Heart right ventricle (tissue), 16 donors: Measurements from ENCODE around the gene PEX19. TPM values are rescaled to one million over a fixed set of nuclear protein-coding genes. Genes with fewer than 3 reads are reported as not detected.

Source experiments
- ATAC-seq, 8 donors: fragments of 200-7000 bp; cut with Tn5 transposase; one replicate each; pipeline ENCODE4 v1.9.1; 2020; ENCODE audit warnings: mild to moderate bottlenecking in 8 of 8, moderate library complexity in 8 of 8, moderate number of reproducible peaks in 1 of 8
- DNase-seq, 2 donors: peaks; one replicate each; pipeline ENCODE4 v3.0.0-alpha.2; 2020
- H3K27ac ChIP-seq, 10 donors: fragments of 200-600 bp; sonication (generic) in 2 of 10; one replicate each; pipeline versions ENCODE4 v1.5.0 to v1.8.0; 2020 to 2022; ENCODE audit warnings: mild to moderate bottlenecking in 3 of 10
- H3K27me3 ChIP-seq, 7 donors: fragments of 200-600 bp; one replicate each; pipeline ENCODE4 v1.8.0; 2021 to 2022; ENCODE audit warnings: mild to moderate bottlenecking in 2 of 7
- H3K36me3 ChIP-seq, 9 donors: fragments of 200-600 bp; sonication (generic) in 1 of 9; one replicate each; pipeline versions ENCODE4 v1.5.0 to v1.8.0; 2020 to 2022; ENCODE audit warnings: mild to moderate bottlenecking in 2 of 9
- H3K4me1 ChIP-seq, 9 donors: fragments of 200-600 bp; sonication (generic) in 1 of 9; one replicate each; pipeline versions ENCODE4 v1.5.0 to v1.8.0; 2020 to 2022; ENCODE audit warnings: mild to moderate bottlenecking in 4 of 9
- H3K4me3 ChIP-seq, 10 donors: fragments of 200-600 bp; sonication (generic) in 2 of 10; one replicate each; pipeline versions ENCODE4 v1.5.0 to v1.8.0; 2020 to 2022; ENCODE audit warnings: mild to moderate bottlenecking in 7 of 10, moderate library complexity in 2 of 10
- H3K9me3 ChIP-seq, 11 donors: fragments of 200-600 bp in 10 of 11; sonication (generic) in 2 of 11; one replicate each; pipeline versions ENCODE4 v1.5.0 to v1.8.0; 2013 to 2022; ENCODE audit warnings: mild to moderate bottlenecking in 2 of 11, control low read depth in 1 of 11, moderate library complexity in 1 of 11
- WGBS, 2 donors: extraction: QIAGEN DNeasy Blood & Tissue Kit; methylation state at CpG; one replicate each; pipeline ENCODE4 v1.1.7; 2013; ENCODE audit warnings: inconsistent platforms in 1 of 2; 5-methylcytosine and 5-hydroxymethylcytosine counted together
- intact Hi-C, 10 donors: fragments of 100-400 bp; cut with DNase I; formaldehyde crosslinking; loops; one replicate each; pipeline versions ENCODE4 v1.11.1 to v1.14.2; 2022
- polyA plus RNA-seq, 2 donors: library from polyadenylated mRNA; stranded (reverse); fragments of 200-250 nt; gene quantifications; one replicate each; pipeline ENCODE4 v1.2.3, GENCODE V29; 2013
- total RNA-seq, 10 donors: library from RNA; stranded (reverse); fragmentation: NEBNext Ultra II Directional in 3 of 10; extraction: Animal tissue kit (Norgen Biotek cat#: 25700) in 3 of 10; gene quantifications; one replicate each; pipeline versions ENCODE4 v1.2.1 to v1.2.4, GENCODE V29; 2021 to 2023
- TF ChIP-seq, protein P1 (sequence below), 9 donors: fragments of 200-600 bp; sonication (generic) in 2 of 9; IDR thresholded peaks; one replicate each; pipeline versions ENCODE4 v1.5.0 to v1.8.0; 2021 to 2022; ENCODE audit warnings: antibody characterized with exemption in 9 of 9, mild to moderate bottlenecking in 5 of 9, moderate library complexity in 1 of 9
- donor health status: Arrhythmogenic right ventricular cardiomyopathy.
- donor health status: ischemic (EF 13 %, LVEDD 7.1; RV severe dilation, severe dysfunction).
- donor health status: healthy with polysubstance abuse.
- donor health status: DM: no; HTN: yes; CAD: no.
- donor health status: DM: no; HTN: no; CAD: no.
- donor health status: ischemic (EF 25% LVEDD 6.9; RV normal size, moderate dysfunction).
- donor health status: ischemic (EF 25% LVEDD 5.7; RV mildly dilated, moderate dysfunction).
- donor health status: healthy.
- donor health status: DM: yes; HTN: yes; CAD: no.
- donor health status: Ischemic cardiomyopathy.
- donor health status: ischemic (EF 35%, LVEDD 5.7; RV mildly dilated, moderate dysfunction).
- donor health status: nonischemic (EF 11% LVEDD 7.7; RV severe dilation, severe dysfunction).
- donor health status: DM: yes; HTN: yes; CAD: no.
- donor health status: PGD.
- donor health status: ischemic (EF 29% LVEDD 5.4; RV normal size, mild dysfunction).
- donor health status: nonischemic (EF 23%, LVEDD 6.1; RV moderate dilation, normal function).

The PEX19 gene
- total and polyA plus RNA-seq, 12 donors = 11.9 to 100 (median 91.7) TPM

DNA sequence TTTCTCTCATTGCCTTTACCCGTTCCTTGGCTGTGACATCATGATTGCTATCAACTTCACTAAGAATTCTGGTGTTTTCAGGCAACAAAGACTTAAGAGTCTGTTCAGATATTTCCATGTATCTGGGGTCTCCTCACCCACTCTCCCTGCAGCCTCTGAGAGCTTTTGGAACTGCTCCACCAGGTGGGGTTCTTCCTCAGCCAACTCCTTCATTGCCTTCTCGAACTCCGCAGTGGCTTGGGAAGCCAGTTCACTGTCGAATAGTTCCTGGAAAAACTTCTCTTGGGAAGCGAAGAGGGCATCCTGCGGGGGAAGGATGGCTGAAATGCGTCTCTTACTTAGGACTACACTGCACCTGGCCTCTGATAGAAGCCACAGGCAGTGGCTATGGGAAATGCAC is 2.1 kb downstream of the PEX19 start:
- Histone ChIP-seq H3K9me3 (no peaks in the 10 kb centered on the region), H3K36me3 (peaks cover 0 to 56% (median 48%) of the 10 kb centered on the region in 9 donors), H3K27me3 (no peaks in the 10 kb centered on the region), H3K4me1 (peaks cover 9 to 30% (median 20%) of the 10 kb centered on the region in 9 donors), H3K4me3 (no peak overlapping the region), H3K27ac (no peak overlapping the region)
- DNase-seq (no peak), ATAC-seq (no peak)
- 87 to 88% methylated on average over 7 of the region's 7 CpGs for WGBS, 2 donors
- intact Hi-C loops = no loop called here
- TF ChIP-seq, protein P1, sequence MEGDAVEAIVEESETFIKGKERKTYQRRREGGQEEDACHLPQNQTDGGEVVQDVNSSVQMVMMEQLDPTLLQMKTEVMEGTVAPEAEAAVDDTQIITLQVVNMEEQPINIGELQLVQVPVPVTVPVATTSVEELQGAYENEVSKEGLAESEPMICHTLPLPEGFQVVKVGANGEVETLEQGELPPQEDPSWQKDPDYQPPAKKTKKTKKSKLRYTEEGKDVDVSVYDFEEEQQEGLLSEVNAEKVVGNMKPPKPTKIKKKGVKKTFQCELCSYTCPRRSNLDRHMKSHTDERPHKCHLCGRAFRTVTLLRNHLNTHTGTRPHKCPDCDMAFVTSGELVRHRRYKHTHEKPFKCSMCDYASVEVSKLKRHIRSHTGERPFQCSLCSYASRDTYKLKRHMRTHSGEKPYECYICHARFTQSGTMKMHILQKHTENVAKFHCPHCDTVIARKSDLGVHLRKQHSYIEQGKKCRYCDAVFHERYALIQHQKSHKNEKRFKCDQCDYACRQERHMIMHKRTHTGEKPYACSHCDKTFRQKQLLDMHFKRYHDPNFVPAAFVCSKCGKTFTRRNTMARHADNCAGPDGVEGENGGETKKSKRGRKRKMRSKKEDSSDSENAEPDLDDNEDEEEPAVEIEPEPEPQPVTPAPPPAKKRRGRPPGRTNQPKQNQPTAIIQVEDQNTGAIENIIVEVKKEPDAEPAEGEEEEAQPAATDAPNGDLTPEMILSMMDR (IDR thresholded peaks at IDR 0.05) = no peak

DNA sequence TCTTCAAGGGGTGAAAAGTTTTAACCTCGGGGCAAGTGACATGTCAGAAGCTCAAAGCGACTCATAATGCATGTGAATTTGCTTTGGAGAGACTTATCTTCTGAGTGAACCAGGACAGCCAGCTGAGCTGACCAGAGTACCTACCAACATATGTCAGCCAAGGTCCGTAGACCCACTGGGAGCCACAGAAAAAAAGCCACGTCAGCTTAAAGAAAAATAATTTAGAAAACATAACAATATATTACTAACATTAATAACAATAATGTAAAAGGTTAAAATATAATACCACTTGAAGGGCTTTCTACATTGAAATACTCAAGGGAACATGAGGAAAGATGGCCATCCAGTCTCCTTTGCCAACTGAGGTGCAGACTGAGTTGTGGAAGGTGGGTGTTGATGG is 6.9 kb downstream of the PEX19 start:
- DNase-seq (no peak), ATAC-seq (no peak)
- H3K4me1 ChIP-seq = peaks cover 0 to 14% (median 2%) of the 10 kb centered on the region in 9 donors
- intact Hi-C loops = loop anchor here in 1 of 10 donors (10.0 kb wide), 1 partner anchor 407 kb away; no protein-coding TSS in a partner anchor
- TF ChIP-seq, protein P1 (IDR thresholded peaks at IDR 0.05) = no peak
- 91 to 94% methylated on average over 4 of the region's 4 CpGs for WGBS, 2 donors
- no peak overlapping the region for H3K4me3 ChIP-seq
- H3K27ac ChIP-seq = no peak overlapping the region
- no peaks in the 10 kb centered on the region for H3K9me3 ChIP-seq
- peaks cover 0 to 76% (median 53%) of the 10 kb centered on the region in 9 donors for H3K36me3 ChIP-seq
- no peaks in the 10 kb centered on the region for H3K27me3 ChIP-seq

DNA sequence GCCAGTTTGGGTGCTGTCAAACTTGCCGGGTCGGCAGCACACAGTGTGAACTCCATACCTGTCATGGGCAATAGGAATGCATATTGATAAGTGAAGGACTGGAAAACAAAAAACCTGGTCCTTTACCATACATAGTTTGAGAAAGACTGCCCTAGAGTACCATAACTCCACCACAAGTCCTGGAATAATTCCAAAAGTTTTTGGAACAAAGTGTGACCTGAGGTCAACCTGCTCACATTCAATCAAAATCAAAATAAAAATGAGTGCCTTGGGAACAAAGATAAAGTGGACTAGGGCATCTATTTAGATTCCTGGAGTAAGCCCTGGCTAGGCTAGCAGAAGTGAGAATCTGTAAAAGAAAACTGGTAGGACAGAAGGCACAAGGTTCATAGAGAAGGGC is 7.6 kb downstream of the PEX19 start:
- Histone ChIP-seq H3K27me3 (no peaks in the 10 kb centered on the region), H3K27ac (no peak overlapping the region), H3K9me3 (no peaks in the 10 kb centered on the region), H3K4me1 (peaks cover 0 to 9% (median 0%) of the 10 kb centered on the region in 9 donors), H3K36me3 (peaks cover 0 to 70% (median 49%) of the 10 kb centered on the region in 9 donors), H3K4me3 (no peak overlapping the region)
- TF ChIP-seq, protein P1 (IDR thresholded peaks at IDR 0.05) = no peak
- DNase-seq (no peak), ATAC-seq (peak in 1 of 8 donors; percentile 15)
- intact Hi-C loops = loop anchor here in 1 of 10 donors (10.0 kb wide), 1 partner anchor 407 kb away; no protein-coding TSS in a partner anchor
- WGBS, 2 donors = 71 to 77% methylated on average over 2 of the region's 2 CpGs

DNA sequence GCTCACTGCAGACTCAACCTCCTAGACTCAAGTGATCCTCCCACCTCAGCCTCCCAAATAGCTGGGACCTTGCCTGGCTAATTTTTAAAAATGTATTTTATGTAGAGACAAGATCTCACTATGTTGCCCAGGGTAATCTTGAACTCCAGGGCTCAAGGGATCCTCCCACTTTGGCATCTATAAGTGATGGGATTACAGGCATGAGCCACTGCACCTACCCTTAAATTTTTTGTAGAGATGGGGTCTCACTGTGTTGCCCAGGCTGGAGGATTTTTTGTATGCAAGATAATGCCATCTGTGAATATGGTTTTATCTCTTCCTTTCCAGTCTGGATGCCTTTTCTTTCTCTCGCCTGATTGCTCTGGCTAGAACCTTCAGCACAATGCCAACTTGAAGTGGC is 13.9 kb downstream of the PEX19 start:
- Histone ChIP-seq H3K27me3 (no peaks in the 10 kb centered on the region), H3K27ac (no peak overlapping the region), H3K4me3 (no peak overlapping the region), H3K36me3 (peaks cover 0 to 7% (median 0%) of the 10 kb centered on the region in 9 donors), H3K9me3 (no peaks in the 10 kb centered on the region), H3K4me1 (no peaks in the 10 kb centered on the region)
- no peak for ATAC-seq
- WGBS, 2 donors = 95 to 100% methylated on average over 1 of the region's 1 CpG
- no peak for DNase-seq
- intact Hi-C loops = loop anchor here in 1 of 10 donors (10.0 kb wide), 1 partner anchor 414 kb away; no protein-coding TSS in a partner anchor
- TF ChIP-seq, protein P1 (IDR thresholded peaks at IDR 0.05) = no peak
